Liver (tissue), 9 donors: ENCODE results near the gene ARMC12. TPM values are rescaled to one million over a fixed set of nuclear protein-coding genes. Genes with fewer than 3 reads are reported as not detected.

ENCODE experiments used
- DNase-seq: peaks from one replicate; pipeline ENCODE4 v3.0.0-alpha.2; 2017; ENCODE audit warnings: low spot score
- H3K27ac ChIP-seq, 2 donors: one replicate each; pipeline ENCODE4 v1.7.0; 2013; ENCODE audit warnings: inconsistent platforms in 2 of 2, low read length in 2 of 2, control low read depth in 1 of 2, low read depth in 1 of 2, mild to moderate bottlenecking in 1 of 2
- H3K27me3 ChIP-seq, 4 donors: one replicate each; pipeline versions ENCODE4 v1.6.1 to v1.7.0; 2013; ENCODE audit warnings: low read length in 3 of 4, inconsistent platforms in 1 of 4, mild to moderate bottlenecking in 1 of 4, moderate library complexity in 1 of 4; ENCODE audit not compliant: control insufficient read depth in 4 of 4, insufficient read depth in 4 of 4
- H3K36me3 ChIP-seq, 4 donors: one replicate each; pipeline versions ENCODE4 v1.6.1 to v1.7.0; 2013; ENCODE audit warnings: low read length in 3 of 4, mild to moderate bottlenecking in 3 of 4, low read depth in 1 of 4, moderate library complexity in 1 of 4; ENCODE audit not compliant: control insufficient read depth in 4 of 4, insufficient read depth in 3 of 4
- H3K4me1 ChIP-seq, 4 donors: one replicate each; pipeline versions ENCODE4 v1.6.1 to v1.7.0; 2013; ENCODE audit warnings: low read length in 3 of 4, mild to moderate bottlenecking in 3 of 4, moderate library complexity in 1 of 4; ENCODE audit not compliant: control insufficient read depth in 4 of 4, insufficient read depth in 4 of 4
- H3K4me3 ChIP-seq, 3 donors: one replicate each; pipeline versions ENCODE4 v1.6.1 to v1.7.0; 2013; ENCODE audit warnings: low read length in 3 of 3, control low read depth in 1 of 3, low read depth in 1 of 3, mild to moderate bottlenecking in 1 of 3
- H3K9ac ChIP-seq, 2 donors: one replicate each; pipeline ENCODE4 v1.7.0; 2013; ENCODE audit warnings: low read length in 2 of 2, mild to moderate bottlenecking in 2 of 2, moderate library complexity in 2 of 2, control low read depth in 1 of 2, low read depth in 1 of 2
- H3K9me3 ChIP-seq, 4 donors: one replicate each; pipeline versions ENCODE4 v1.6.1 to v1.7.0; 2013; ENCODE audit warnings: low read length in 3 of 4; ENCODE audit not compliant: control insufficient read depth in 4 of 4
- ATF3 ChIP-seq: IDR thresholded peaks from 2 replicates; pipeline ENCODE4 v1.6.1; 2016; ENCODE audit warnings: antibody characterized with exemption
- EGR1 ChIP-seq, 2 donors: IDR thresholded peaks; 2 replicates each; pipeline ENCODE4 v1.6.1; 2016 to 2018; ENCODE audit warnings: antibody characterized with exemption in 2 of 2, low read depth in 2 of 2
- FOXA1 ChIP-seq: IDR thresholded peaks from 2 replicates; pipeline ENCODE4 v1.6.1; 2016; ENCODE audit warnings: antibody characterized with exemption
- FOXA2 ChIP-seq: IDR thresholded peaks from 2 replicates; pipeline ENCODE4 v1.6.1; 2016; ENCODE audit warnings: antibody characterized with exemption
- GABPA ChIP-seq, 2 donors: IDR thresholded peaks in 1 of 2; conservative IDR thresholded peaks in 1 of 2; 2 replicates each; pipeline ENCODE4 v1.6.1; 2016; ENCODE audit warnings: antibody characterized with exemption in 2 of 2, mild to moderate bottlenecking in 1 of 2, moderate library complexity in 1 of 2
- HNF4A ChIP-seq, 2 donors: conservative IDR thresholded peaks; 2 replicates each; pipeline ENCODE4 v1.6.1; 2016; ENCODE audit warnings: antibody characterized with exemption in 2 of 2, mild to moderate bottlenecking in 2 of 2
- HNF4G ChIP-seq: IDR thresholded peaks from 2 replicates; pipeline ENCODE4 v1.6.1; 2016; ENCODE audit warnings: antibody characterized with exemption
- JUND ChIP-seq, 2 donors: IDR thresholded peaks; 2 replicates each; pipeline ENCODE4 v1.6.1; 2016; ENCODE audit warnings: antibody characterized with exemption in 2 of 2
- NR2F2 ChIP-seq: IDR thresholded peaks from 2 replicates; pipeline ENCODE4 v1.6.1; 2016; ENCODE audit warnings: antibody characterized with exemption
- RAD21 ChIP-seq, 2 donors: IDR thresholded peaks; 2 replicates each; pipeline ENCODE4 v1.6.1; 2016; ENCODE audit warnings: antibody characterized with exemption in 2 of 2, mild to moderate bottlenecking in 2 of 2
- RXRA ChIP-seq, 2 donors: IDR thresholded peaks; 2 replicates each; pipeline ENCODE4 v1.6.1; 2017 to 2018; ENCODE audit warnings: antibody characterized with exemption in 2 of 2, mild to moderate bottlenecking in 1 of 2
- SP1 ChIP-seq: IDR thresholded peaks from 2 replicates; pipeline ENCODE4 v1.6.1; 2018; ENCODE audit warnings: antibody characterized with exemption, mild to moderate bottlenecking
- TAF1 ChIP-seq: conservative IDR thresholded peaks from 2 replicates; pipeline ENCODE4 v1.6.1; 2016; ENCODE audit warnings: antibody characterized with exemption, mild to moderate bottlenecking
- YY1 ChIP-seq: IDR thresholded peaks from 2 replicates; pipeline ENCODE4 v1.6.1; 2016; ENCODE audit warnings: antibody characterized with exemption, mild to moderate bottlenecking
- ZBTB33 ChIP-seq: IDR thresholded peaks from 2 replicates; pipeline ENCODE4 v1.6.1; 2016; ENCODE audit warnings: antibody characterized with exemption
- WGBS: extraction: QIAGEN DNeasy Blood & Tissue Kit; methylation state at CpG from one replicate; pipeline ENCODE4 v1.1.7; 2013; 5-methylcytosine and 5-hydroxymethylcytosine counted together
- polyA plus RNA-seq, 2 donors: library from polyadenylated mRNA; stranded (reverse) in 1 of 2; unstranded in 1 of 2; fragments of 200-250 nt in 1 of 2; fragments of >200 nt in 1 of 2; fragmentation: Nextera tagmentation in 1 of 2; extraction: Ambion mirVana in 1 of 2; gene quantifications; one replicate each; pipeline versions ENCODE4 v1.2.1 to v1.2.3, GENCODE V29; 2013 to 2015
- total RNA-seq, 2 donors: library from RNA; depleted of rRNA; stranded (reverse); fragments of >200 nt; gene quantifications; one replicate each; pipeline ENCODE4 v1.2.3, GENCODE V29; 2014
- TF ChIP-seq, protein P1 (sequence below): IDR thresholded peaks from 2 replicates; pipeline ENCODE4 v1.6.1; 2016; ENCODE audit warnings: antibody characterized with exemption
- TF ChIP-seq, protein P2 (sequence below): fragments of 150-350 bp; IDR thresholded peaks from 2 replicates; pipeline ENCODE4 v1.5.1; 2017; ENCODE audit warnings: improper control_type of control experiment, low read depth, low read length; ENCODE audit not compliant: missing input control
- TF ChIP-seq, protein P3 (sequence below): IDR thresholded peaks from 2 replicates; pipeline ENCODE4 v1.6.1; 2016; ENCODE audit warnings: antibody characterized with exemption, mild to moderate bottlenecking
- donor health status: healthy.
- donor health status: healthy.
- donor health status: healthy.
- donor health status: healthy.
- donor health status: healthy.

The ARMC12 gene
- total and polyA plus RNA-seq, 4 donors: 0.42 to 0.64 (median 0.43) TPM; not detected in 1

- TF ChIP-seq EGR1 (IDR thresholded peaks at IDR 0.05; ENCODE audit: low read depth in 2 of 2) (no peak), NR2F2 (peak; percentile 57), JUND (IDR thresholded peaks at IDR 0.05) (peak in 1 of 2 donors; percentile 5), RXRA (IDR thresholded peaks at IDR 0.05) (peak in 1 of 2 donors; percentile 48), HNF4A (conservative IDR thresholded peaks at IDR 0.05) (peak in 1 of 2 donors; percentile 3), ZBTB33 (no peak)
- TF ChIP-seq, protein P1, sequence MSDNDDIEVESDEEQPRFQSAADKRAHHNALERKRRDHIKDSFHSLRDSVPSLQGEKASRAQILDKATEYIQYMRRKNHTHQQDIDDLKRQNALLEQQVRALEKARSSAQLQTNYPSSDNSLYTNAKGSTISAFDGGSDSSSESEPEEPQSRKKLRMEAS: no peak
- peak overlapping the region; percentile 70 to 72 for H3K9ac ChIP-seq
- H3K27me3 ChIP-seq: no peaks in the 10 kb centered on the region
- H3K36me3 ChIP-seq: no peaks in the 10 kb centered on the region
- WGBS: 3% methylated on average over 29 of the region's 29 CpGs
- H3K27ac ChIP-seq: peak overlapping the region; percentile 94 to 95
- peaks cover 29 to 87% (median 75%) of the 10 kb centered on the region in 4 donors for H3K4me1 ChIP-seq
- peak overlapping the region; percentile 49 to 73 (median 52) for H3K4me3 ChIP-seq
- H3K9me3 ChIP-seq: no peaks in the 10 kb centered on the region
- DNase-seq: no peak
Observed at GRCh38 chr6:35727231-35727934, 9.4 kb upstream of the ARMC12 start.

GRCh38 chr6:35727935-35728682 lies 8.7 kb upstream of the ARMC12 start:
- Histone ChIP-seq H3K9ac (peak overlapping the region; percentile 72 to 80), H3K4me3 (peak overlapping the region; percentile 49 to 73 (median 52)), H3K27me3 (no peaks in the 10 kb centered on the region), H3K9me3 (no peaks in the 10 kb centered on the region), H3K27ac (peak overlapping the region; percentile 94 to 95), H3K36me3 (no peaks in the 10 kb centered on the region), H3K4me1 (peaks cover 29 to 90% (median 78%) of the 10 kb centered on the region in 4 donors)
- peak; percentile 86 for DNase-seq
- WGBS: 1% methylated on average over 57 of the region's 57 CpGs
- TF ChIP-seq HNF4A (conservative IDR thresholded peaks at IDR 0.05) (peak in 1 of 2 donors; percentile 41), JUND (IDR thresholded peaks at IDR 0.05) (peak in 1 of 2 donors; percentile 59), ZBTB33 (peak; percentile 60), RXRA (IDR thresholded peaks at IDR 0.05) (peak; percentile 19 to 28), YY1 (no peak), NR2F2 (peak; percentile 16), RAD21 (IDR thresholded peaks at IDR 0.05) (peak in 1 of 2 donors; percentile 46), TAF1 (peak; percentile 53), GABPA (IDR thresholded peaks at IDR 0.05 in 1 of 2, conservative IDR thresholded peaks at IDR 0.05 in 1 of 2) (no peak), FOXA2 (no peak), SP1 (peak; percentile 87), FOXA1 (no peak), EGR1 (IDR thresholded peaks at IDR 0.05; ENCODE audit: low read depth in 2 of 2) (peak in 1 of 2 donors; percentile 35), ATF3 (peak; percentile 26), HNF4G (no peak)
- TF ChIP-seq, protein P1: peak; percentile 80
- TF ChIP-seq, protein P2, sequence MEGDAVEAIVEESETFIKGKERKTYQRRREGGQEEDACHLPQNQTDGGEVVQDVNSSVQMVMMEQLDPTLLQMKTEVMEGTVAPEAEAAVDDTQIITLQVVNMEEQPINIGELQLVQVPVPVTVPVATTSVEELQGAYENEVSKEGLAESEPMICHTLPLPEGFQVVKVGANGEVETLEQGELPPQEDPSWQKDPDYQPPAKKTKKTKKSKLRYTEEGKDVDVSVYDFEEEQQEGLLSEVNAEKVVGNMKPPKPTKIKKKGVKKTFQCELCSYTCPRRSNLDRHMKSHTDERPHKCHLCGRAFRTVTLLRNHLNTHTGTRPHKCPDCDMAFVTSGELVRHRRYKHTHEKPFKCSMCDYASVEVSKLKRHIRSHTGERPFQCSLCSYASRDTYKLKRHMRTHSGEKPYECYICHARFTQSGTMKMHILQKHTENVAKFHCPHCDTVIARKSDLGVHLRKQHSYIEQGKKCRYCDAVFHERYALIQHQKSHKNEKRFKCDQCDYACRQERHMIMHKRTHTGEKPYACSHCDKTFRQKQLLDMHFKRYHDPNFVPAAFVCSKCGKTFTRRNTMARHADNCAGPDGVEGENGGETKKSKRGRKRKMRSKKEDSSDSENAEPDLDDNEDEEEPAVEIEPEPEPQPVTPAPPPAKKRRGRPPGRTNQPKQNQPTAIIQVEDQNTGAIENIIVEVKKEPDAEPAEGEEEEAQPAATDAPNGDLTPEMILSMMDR: no peak
- TF ChIP-seq, protein P3, sequence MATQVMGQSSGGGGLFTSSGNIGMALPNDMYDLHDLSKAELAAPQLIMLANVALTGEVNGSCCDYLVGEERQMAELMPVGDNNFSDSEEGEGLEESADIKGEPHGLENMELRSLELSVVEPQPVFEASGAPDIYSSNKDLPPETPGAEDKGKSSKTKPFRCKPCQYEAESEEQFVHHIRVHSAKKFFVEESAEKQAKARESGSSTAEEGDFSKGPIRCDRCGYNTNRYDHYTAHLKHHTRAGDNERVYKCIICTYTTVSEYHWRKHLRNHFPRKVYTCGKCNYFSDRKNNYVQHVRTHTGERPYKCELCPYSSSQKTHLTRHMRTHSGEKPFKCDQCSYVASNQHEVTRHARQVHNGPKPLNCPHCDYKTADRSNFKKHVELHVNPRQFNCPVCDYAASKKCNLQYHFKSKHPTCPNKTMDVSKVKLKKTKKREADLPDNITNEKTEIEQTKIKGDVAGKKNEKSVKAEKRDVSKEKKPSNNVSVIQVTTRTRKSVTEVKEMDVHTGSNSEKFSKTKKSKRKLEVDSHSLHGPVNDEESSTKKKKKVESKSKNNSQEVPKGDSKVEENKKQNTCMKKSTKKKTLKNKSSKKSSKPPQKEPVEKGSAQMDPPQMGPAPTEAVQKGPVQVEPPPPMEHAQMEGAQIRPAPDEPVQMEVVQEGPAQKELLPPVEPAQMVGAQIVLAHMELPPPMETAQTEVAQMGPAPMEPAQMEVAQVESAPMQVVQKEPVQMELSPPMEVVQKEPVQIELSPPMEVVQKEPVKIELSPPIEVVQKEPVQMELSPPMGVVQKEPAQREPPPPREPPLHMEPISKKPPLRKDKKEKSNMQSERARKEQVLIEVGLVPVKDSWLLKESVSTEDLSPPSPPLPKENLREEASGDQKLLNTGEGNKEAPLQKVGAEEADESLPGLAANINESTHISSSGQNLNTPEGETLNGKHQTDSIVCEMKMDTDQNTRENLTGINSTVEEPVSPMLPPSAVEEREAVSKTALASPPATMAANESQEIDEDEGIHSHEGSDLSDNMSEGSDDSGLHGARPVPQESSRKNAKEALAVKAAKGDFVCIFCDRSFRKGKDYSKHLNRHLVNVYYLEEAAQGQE: peak; percentile 69
